HFF-Myc (cell line): ENCODE results near the gene RASGRF1.

Experiments used
- DNase-seq: peaks from one replicate; pipeline ENCODE4 v3.0.0-alpha.2; 2011; ENCODE audit warnings: low read depth; ENCODE audit errors: extremely low read depth
- H3K4me3 ChIP-seq: replicated peaks from 2 replicates; pipeline ENCODE4 v1.5.1; 2011; ENCODE audit warnings: low read depth, mild to moderate bottlenecking, control low read depth, low read length
- TF ChIP-seq, protein P1 (sequence below): IDR thresholded peaks from 2 replicates; pipeline ENCODE4 v1.5.1; 2012; ENCODE audit warnings: mild to moderate bottlenecking, low read depth, low read length, control low read depth; ENCODE audit errors: missing control alignments

The RASGRF1 gene

GRCh38 chr15:79101866-79102581 is 11.4 kb upstream of the RASGRF1 start:
- no peak for DNase-seq
- TF ChIP-seq, protein P1, sequence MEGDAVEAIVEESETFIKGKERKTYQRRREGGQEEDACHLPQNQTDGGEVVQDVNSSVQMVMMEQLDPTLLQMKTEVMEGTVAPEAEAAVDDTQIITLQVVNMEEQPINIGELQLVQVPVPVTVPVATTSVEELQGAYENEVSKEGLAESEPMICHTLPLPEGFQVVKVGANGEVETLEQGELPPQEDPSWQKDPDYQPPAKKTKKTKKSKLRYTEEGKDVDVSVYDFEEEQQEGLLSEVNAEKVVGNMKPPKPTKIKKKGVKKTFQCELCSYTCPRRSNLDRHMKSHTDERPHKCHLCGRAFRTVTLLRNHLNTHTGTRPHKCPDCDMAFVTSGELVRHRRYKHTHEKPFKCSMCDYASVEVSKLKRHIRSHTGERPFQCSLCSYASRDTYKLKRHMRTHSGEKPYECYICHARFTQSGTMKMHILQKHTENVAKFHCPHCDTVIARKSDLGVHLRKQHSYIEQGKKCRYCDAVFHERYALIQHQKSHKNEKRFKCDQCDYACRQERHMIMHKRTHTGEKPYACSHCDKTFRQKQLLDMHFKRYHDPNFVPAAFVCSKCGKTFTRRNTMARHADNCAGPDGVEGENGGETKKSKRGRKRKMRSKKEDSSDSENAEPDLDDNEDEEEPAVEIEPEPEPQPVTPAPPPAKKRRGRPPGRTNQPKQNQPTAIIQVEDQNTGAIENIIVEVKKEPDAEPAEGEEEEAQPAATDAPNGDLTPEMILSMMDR, result no peak
- H3K4me3 ChIP-seq, result no peak overlapping the region

DNA sequence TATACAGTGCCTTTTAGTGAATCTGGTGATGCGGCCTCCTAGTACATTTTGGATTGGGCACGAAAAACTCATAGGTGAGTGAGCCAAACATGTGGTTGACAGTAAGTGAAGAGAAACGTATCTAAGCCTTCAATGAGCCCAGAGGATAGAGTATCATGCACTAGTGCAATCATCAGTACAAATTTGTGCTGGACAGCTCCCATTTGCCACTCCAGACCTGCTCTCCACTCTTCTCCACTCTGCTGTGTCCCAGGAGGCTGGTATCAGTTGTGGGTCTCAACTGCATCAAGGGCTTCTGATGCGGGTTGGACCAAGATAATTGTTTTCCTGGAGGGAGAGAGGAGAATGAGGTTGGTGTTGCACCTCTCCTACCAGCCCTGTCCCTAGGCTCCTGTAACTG is 9.1 kb upstream of the RASGRF1 start:
- H3K4me3 ChIP-seq, result no peak overlapping the region
- TF ChIP-seq, protein P1, result no peak
- DNase-seq, result no peak

GRCh38 chr15:79094611-79095021 is 4.0 kb upstream of the RASGRF1 start:
- H3K4me3 ChIP-seq, result no peak overlapping the region
- DNase-seq, result no peak
- TF ChIP-seq, protein P1, result no peak

DNA sequence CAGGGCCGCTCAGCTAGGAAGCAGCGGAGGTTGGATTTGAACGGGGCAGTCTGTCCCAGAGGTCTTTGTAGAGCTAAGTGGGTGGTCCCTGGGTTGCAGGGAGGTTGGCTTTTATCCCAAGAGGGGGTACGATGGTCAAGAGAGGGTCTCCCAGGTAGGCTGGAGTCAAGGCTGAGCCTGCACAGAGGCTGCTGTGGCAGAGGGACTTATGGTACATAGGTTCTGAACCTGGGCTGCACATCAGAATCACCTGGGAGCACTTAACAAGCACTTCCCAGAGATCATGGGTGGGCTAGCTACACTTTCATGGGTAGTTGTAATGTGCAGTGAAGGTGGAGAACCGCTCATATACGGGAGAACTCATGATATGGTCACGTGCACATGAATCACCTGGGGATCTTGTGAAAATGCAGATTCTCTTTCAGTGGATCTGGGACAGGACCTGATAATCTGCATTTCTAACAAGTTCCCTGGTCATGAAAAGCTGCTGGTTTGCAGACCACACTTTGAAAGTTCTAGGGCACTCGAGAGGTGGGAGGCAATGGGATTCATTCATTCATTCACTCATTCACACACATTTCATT is 2.9 kb upstream of the RASGRF1 start:
- TF ChIP-seq, protein P1, result no peak
- no peak for DNase-seq
- H3K4me3 ChIP-seq, result no peak overlapping the region

- DNase-seq, result no peak
- no peak overlapping the region for H3K4me3 ChIP-seq
- TF ChIP-seq, protein P1, result no peak
Measured at GRCh38 chr15:79092382-79092781, 1.8 kb upstream of the RASGRF1 start.

- TF ChIP-seq, protein P1, result no peak
- no peak for DNase-seq
- no peak overlapping the region for H3K4me3 ChIP-seq
Measured at GRCh38 chr15:79091204-79091867, 756 bp upstream of the RASGRF1 start.
